Head of caudate nucleus (tissue), 42 donors: ENCODE data around the gene KERA.
"Not testable (repeated sequence)": the region's sequence is repeated elsewhere in the genome, so short reads cannot be mapped to it uniquely, and the experiment has no call there.

ENCODE experiments used
- DNase-seq, 42 donors: peaks; one replicate each; pipeline versions ENCODE4 v3.0.0 to v3.0.0-alpha.2; 2020 to 2021; ENCODE audit warnings: mixed read lengths in 7 of 42
- intact Hi-C: fragments of 100-400 bp; cut with DNase I; formaldehyde crosslinking; loops from one replicate; pipeline ENCODE4 v1.15.0; 2022

KERA gene

GRCh38 chr12:91057368-91058165, at the start of gene KERA:
TSS of gene KERA (minus strand) at chr12:91058024. CDS start at chr12:91056281, 1,743 bp downstream.
- intact Hi-C loops, result no loop called here

GRCh38 chr12:91106283-91106682, 48.5 kb upstream of the KERA start:
- intact Hi-C loops, result no loop called here
- no peak for DNase-seq

More at GRCh38 chr12:91057368-91058165, at the start of gene KERA:
- no peak for DNase-seq

- intact Hi-C loops, result no loop called here
- no peak for DNase-seq
Measured at GRCh38 chr12:91105807-91106206, 48.0 kb upstream of the KERA start.

- intact Hi-C loops, result no loop called here
- DNase-seq, result no peak
Measured at GRCh38 chr12:91104812-91105466, 47.1 kb upstream of the KERA start.

GRCh38 chr12:91103624-91104023, 45.8 kb upstream of the KERA start:
- intact Hi-C loops, result no loop called here
- DNase-seq, result no peak

- intact Hi-C loops, result no loop called here
- no peak for DNase-seq
Measured at GRCh38 chr12:91103101-91103500, 45.3 kb upstream of the KERA start.

- no peak for DNase-seq
- intact Hi-C loops, result no loop called here
Measured at GRCh38 chr12:91100906-91101305, 43.1 kb upstream of the KERA start.

- intact Hi-C loops, result no loop called here
Measured at GRCh38 chr12:91099836-91100235, 42.0 kb upstream of the KERA start.

GRCh38 chr12:91099341-91099740, 41.5 kb upstream of the KERA start:
- intact Hi-C loops, result no loop called here
- no peak for DNase-seq

More at GRCh38 chr12:91099836-91100235, 42.0 kb upstream of the KERA start:
- DNase-seq, result no peak

GRCh38 chr12:91098941-91099340, 41.1 kb upstream of the KERA start:
- DNase-seq, result no peak
- intact Hi-C loops, result no loop called here

- intact Hi-C loops, result no loop called here
- DNase-seq, result no peak
Measured at GRCh38 chr12:91098461-91098860, 40.6 kb upstream of the KERA start.

GRCh38 chr12:91094957-91095356, 37.1 kb upstream of the KERA start:
- no peak for DNase-seq
- intact Hi-C loops, result no loop called here

- intact Hi-C loops, result no loop called here
- DNase-seq, result no peak
Measured at GRCh38 chr12:91094032-91094662, 36.3 kb upstream of the KERA start.

- intact Hi-C loops, result no loop called here
- no peak for DNase-seq
Measured at GRCh38 chr12:91093341-91093740, 35.5 kb upstream of the KERA start.

GRCh38 chr12:91091916-91092715, 34.3 kb upstream of the KERA start:
- intact Hi-C loops, result no loop called here
- DNase-seq, result no peak

GRCh38 chr12:91089953-91090352, 32.1 kb upstream of the KERA start:
- DNase-seq, intact Hi-C loops: not testable (repeated sequence)

- intact Hi-C loops, result no loop called here
- no peak for DNase-seq
Measured at GRCh38 chr12:91080041-91080440, 22.2 kb upstream of the KERA start.

- intact Hi-C loops, result no loop called here
- no peak for DNase-seq
Measured at GRCh38 chr12:91078501-91078900, 20.7 kb upstream of the KERA start.

GRCh38 chr12:91077228-91077954, 19.6 kb upstream of the KERA start:
- no peak for DNase-seq
- intact Hi-C loops, result no loop called here
